Right lung (tissue), 5 donors: ENCODE data around the gene MAP3K9. TPM values are rescaled to one million over a fixed set of nuclear protein-coding genes. Genes with fewer than 3 reads are reported as not detected.
A peak's percentile ranks its signal among the peaks of the same experiment; 100 is the strongest.
"Not testable (repeated sequence)": the region's sequence is repeated elsewhere in the genome, so short reads cannot be mapped to it uniquely, and the experiment has no call there.

Experiments
- DNase-seq, 2 donors: peaks; one replicate each; pipeline ENCODE4 v3.0.0-alpha.2; 2013
- polyA plus RNA-seq, 5 donors: library from polyadenylated mRNA; unstranded; fragments of 120-200 nt; gene quantifications; one replicate each; pipeline versions ENCODE4 v1.2.1 to v1.2.3, GENCODE V29; 2013; ENCODE audit warnings: inconsistent platforms in 1 of 5, low replicate concordance in 1 of 5; ENCODE audit not compliant: insufficient read length in 5 of 5, insufficient read depth in 1 of 5

MAP3K9 gene
- polyA plus RNA-seq, 5 donors, result 3.6 to 5.4 (median 5.2) TPM

DNA sequence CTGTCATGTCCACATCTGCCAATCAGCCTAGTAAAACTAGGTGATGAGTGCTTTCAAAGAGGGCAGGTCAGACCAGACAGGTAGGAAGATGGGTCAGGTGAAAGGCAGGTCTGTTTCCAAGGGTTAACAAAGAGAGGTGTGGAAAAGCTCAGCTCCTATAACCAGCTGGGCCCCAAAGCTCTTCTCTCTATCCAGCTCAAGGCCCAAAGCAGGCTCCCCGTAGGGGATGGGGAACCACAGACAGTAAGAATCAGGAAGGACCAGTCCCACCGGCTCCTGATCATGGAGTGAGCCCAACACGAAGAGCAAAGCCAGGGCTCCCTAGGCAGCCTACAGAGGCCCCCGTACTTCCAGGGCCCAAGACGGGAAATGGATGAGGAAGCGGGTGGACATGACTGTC is 84.4 kb downstream of the MAP3K9 start:
- DNase-seq, result no peak

DNA sequence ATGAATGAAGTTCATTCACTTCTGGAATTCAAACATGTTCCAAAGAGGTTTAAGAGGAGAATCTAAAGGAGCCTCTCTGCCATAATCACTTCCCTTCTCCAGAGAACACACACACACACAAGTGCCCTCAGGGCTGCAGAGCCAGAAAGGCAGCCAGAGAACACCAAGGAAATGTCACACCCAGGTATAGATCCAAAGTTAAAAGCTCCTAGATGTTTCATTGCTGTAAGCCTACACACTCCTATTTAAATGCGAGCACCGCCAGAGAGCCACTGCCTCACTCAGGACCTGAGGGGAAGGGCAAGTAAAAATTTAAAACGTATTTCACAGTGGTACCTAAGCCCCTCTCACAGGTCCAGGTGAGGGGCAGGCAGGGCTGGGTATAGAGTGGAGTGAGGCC is 85.2 kb downstream of the MAP3K9 start:
- DNase-seq, result no peak

DNA sequence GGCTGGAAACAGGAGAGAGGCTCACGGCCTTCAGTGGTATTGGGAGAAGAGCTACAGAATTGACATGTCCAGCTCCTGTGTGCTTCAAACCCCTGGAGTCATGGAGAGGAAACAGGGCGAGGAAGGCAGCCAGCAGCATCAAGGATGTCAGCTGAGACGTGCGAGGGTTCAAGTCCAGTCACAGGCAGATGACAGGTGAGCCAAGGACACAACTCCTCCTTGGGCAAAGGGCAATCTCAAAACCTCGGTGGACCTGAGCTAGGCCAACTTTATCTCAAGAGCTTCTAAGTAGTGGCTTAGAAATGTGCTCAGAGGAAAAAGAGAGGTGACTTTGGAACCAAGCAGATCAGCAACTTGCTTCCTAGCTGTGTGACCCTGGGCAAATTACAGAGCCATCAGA is 86.0 kb downstream of the MAP3K9 start:
- DNase-seq, result no peak

DNA sequence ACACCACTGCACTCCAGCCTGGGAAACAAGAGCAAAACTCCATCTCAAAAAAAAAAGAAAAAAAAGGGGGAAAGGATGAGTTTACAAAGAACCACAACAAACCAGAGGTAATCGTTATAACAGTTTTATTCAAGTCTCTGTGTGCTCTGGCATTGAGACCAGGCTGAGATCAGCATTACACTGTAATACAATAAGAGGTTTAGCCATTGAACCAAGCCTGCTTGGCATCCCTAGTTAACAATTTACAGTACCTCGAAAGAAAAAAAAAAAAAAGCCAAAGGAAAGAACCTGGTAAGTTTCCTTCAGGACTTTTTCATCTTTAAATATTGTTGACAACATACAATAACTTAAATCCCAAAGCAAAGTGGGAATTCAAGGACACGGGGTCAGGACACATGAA is 86.9 kb downstream of the MAP3K9 start:
- no peak for DNase-seq

DNA sequence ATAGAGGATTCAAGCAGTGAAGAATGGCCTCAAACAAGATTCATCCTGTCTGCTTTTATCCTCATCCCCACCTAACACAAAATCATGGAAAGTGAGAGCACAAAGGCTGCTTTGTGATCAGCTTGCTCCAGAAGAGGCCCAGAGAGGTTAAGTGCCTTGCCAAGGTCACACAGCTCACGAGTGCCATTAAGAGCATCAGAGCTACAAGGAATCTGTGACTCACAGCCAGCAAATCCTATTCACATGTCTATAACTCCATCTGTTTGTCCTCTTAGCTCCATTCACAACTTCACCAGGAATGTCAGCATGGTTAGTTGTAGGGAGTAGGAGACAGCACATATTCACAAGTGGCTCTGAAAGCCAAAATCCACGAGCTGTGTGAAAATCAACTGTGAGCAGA is 87.8 kb downstream of the MAP3K9 start:
- DNase-seq, result no peak

DNA sequence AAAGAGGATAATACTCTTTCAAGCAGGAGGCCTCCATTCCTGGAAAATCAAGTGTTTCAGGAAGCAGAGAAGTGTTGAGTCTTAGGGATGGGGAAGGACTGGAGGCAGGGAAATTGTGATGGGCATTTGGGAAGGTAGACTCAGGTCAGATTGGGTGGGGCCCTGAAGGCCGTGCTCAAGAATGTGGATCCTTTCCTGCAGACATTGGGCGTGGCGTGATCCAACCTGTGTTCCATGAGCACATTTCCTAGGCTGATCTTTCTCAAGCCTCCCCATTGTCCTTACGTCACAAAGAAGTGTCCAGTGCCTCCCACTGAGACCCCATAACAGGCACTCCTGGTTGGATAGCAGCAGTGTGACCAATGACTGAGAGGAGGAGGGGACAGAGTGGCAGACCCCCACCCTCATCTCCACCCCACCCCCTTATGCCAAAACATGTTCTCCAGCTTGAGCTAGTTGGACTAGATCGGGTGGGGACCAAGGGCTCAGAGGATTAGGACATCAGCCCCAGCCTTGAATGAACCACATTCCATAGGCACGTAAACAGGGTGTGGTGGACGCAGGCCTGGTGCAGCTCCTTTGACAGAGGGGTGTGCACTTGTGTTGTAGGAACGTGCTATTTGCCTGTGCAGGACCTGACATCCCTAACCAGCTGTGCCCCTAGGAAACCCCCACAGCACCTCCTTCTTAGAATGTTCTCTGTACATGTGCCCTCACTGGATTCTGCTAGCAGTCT is 90.8 kb downstream of the MAP3K9 start:
- no peak for DNase-seq

DNA sequence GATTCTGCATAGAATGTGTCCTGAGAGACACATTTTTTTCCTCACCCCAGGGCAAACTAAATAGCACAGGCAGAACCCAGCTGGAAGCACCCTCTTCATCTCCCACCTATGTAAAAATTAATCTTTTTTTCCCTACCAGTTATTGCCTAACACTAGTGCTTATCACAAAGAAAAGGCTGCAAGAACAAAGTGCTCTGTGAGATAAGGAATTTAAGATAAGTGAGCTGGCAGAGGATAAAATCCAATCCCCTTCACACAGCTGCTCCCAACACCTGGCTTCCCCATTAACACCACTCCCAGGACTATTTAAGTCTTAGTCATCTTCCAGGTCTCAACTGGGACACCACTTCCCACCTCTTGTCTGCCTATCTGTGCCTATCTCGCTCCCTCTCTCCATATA is 92.4 kb downstream of the MAP3K9 start:
- no peak for DNase-seq

DNA sequence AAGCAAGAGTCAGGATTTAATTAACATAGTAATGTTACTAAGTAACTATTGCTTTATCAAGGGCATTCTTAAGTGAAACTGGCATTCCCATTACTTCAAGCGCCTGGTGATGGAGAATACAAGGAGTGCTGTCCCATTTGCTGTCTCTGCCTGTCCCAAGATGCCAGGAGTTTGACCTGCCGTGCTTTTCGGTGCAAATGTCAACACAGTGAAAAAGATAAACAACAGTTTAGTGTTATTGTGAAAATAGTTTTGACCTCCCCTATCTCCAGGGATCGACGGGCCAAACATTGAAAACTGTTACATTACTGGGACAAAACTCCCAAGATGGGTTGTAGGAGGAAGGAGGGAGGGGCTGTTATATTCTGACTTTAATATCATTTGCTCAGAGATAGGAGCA is 92.8 kb downstream of the MAP3K9 start:
- DNase-seq, result no peak

DNA sequence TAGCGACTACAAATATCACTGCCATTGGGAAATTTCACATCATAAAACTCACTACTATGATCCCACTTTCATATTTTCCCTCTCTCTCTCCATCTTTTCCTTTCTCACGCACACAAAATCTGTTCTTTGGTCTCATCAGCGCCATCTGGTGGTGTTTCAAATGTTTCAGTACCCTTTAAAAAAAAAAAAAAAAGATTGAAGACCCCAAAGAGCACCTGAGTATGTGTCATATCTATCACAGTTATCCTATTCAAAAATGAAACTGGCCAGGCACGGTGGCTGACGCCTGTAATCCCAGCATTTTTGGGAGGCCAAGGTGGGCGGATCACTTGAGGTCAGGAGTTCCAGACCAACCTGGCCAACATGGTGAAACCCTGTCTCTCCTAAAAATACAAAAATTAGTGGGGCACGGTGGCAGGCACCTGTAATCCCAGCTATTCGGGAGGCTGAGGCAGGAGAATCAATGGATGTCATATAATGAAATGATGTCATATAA is 95.2 kb downstream of the MAP3K9 start:
- DNase-seq, result peak; percentile 38 to 51

DNA sequence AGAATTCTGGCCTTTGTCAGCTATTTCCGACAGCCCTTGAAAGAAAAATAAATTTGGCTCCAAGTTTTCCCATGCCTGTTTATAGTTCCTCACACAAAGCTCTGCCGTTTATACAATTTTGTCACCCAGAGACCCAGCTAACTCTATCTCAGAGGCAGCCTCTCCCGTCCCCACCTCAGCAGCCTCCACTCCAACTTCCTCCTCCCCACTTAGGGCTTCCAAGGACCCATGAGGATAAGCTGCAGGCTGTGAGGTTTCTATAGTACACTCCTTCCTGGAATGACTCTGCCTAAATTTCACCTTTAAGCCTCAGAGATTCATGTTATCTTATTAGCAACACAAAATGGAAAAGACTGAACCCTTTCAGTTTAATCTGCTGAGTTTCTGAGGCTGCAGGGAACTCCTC is 95.8 kb downstream of the MAP3K9 start:
- no peak for DNase-seq

DNA sequence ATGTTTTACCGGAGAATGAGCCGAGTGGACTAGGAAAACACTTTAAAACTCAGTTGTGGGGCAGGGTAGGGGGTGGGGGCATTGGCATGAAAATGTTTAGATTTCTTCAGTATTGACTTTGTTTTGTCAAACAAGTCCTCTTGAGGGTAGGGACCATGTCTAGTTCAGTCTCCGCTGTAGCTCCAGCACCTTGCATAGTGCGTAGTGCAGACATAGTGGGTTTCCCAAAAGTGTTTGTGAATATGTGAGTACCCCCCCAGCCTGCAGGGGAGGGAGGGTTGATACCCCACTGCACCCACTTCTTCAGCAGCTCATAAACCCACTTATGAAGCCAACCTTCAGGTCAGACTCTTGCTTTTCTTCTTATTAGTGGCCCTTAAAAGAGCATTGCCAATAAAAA is 96.2 kb downstream of the MAP3K9 start:
- DNase-seq, result no peak

DNA sequence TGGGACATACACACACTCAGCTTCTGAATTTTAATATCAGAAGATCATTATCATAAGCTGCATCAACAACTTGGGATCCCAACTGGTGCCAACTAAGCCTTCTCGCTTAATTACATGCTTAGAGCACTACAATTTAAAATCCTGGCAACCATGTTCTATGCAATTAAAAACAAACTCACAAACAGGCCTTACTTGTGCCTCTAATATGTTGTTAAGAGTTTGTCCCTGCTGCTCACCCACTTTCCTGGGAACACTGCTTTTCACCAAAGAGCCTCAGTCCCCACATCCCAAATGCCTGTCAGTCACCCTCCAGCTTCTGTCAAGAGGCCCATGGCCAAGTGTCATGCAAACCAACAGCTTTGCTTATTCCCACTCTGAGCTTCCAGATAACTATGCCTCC is 97.9 kb downstream of the MAP3K9 start:
- no peak for DNase-seq

DNA sequence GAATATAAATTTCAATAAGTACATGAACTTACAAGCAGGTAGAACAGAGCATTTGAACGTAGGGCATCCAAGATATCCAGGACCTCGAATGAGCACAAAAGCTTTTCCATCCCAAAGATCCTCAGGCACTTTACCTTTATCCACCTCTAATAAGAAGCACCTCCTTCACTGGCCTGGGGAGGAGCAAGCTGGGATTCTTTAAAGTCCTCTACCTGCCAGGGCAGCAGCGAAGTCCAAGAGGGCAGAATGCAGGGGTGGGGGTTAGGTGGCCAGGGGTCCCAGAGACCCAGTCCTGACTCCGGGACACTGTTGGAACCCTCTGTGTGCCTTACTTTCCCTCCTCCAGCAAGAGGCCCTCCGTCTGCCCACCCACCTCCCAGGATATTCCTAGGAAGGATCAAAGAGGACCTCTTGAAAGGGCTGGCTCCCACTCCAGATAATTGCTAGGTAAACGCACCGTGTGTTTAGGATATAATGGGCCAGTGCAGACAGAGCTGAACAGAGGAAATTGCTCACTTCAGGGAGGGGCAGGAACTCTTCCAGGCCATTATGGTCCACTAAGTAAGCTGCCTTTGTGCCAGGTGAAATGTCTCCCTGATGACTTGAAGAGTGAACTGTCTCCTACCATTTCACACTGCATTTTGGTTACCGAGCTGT is 99.5 kb downstream of the MAP3K9 start:
- DNase-seq, result no peak

DNA sequence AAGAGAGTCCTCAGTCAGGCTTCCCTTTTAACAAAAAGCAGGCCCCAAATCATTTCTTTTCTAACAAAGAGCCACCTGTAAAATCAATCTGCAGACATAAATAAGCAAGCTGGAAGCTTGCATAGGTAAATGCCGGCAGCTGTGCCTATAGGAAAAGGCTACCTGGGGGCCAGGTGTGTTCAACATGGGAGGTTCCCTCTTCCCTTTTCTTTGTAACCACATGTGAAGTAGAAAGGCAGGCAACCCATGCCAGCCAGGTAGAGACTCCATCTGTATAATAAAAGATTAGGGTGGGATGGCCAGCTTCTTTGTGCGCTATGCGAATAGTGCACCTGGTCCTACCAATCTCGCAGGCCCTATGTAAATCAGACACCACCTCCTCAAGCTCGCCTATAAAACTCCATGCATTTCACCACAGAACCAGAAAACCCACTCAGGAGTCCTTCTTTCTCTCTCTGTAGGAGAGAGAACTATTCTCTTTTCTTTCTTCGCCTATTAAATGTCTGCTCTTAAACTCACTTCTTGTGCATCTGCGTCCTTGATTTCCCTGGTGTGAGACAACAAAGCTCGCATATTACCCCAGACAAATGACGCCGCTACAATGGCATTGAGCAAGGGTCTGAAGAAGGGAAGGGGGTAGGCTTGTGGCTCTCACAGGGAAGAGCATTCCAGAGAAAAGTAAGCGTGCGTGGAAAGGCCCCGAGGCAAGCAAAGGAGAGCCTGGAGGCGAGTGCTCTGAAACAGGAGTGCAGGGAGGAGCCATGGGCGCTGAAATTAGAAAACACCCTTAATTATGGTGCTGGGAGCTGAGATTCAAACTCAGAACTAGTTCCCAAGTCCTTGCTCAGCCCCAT is 100.4 kb downstream of the MAP3K9 start:
- no peak for DNase-seq

DNA sequence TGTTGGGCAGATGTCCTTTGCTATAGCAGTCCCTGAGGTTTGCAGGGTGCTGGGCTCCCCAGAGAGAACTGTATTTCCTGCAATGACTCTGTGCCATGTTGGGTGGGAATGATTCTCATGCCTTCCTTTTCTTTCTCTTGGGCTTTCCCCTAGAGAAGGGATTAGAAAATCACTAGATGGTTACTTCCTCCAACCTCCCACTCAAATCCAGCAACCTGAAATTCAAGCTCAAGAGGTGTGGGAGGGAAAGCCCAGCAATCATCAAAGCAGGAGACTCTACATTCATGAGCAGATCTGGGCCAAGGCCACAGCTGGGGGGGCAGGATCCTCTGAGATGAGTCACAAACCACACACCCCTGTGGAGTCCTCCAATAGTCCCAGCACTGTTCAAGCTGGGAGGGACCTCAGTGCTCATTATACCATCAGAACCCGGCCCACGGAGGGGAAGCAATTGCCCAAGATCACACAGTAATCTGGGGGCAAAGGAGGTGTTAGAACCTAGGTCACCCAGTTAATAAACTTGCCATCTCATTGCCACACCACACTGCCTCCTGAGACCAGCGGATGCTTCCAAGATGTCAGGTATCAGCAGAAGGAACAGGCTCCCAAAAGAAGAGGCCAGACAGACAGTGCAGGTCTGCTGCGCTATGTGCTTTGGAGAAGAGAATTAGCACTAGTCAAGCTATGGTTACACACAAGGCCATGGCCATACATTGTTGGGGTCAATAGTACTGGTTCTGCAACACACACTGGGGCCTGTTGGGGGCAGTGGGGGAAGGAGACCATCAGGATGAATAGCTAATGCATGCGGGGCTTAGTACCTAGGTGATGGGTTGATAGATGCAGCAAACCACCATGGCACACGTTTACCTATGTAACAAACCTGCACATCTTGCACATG is 101.9 kb downstream of the MAP3K9 start:
- no peak for DNase-seq

DNA sequence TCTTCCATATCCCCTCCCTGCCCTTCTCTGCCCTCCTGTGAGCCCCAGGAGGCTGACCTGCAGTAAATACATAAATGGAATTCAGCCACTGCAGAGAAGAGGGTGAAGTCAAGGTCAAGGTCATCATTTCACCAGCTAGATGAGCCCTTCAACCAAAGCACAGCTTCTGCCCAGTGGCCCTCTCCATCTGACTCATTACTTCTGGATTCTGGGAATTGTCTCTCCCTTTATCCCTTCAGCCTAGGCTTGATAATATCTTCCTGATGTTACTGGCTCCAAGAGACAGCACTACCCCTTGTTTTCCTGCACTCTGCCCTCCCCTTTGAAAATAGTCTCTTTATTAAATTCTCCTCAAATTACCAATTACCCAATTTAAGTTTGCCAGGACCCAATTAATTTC is 103.1 kb downstream of the MAP3K9 start:
- no peak for DNase-seq

DNA sequence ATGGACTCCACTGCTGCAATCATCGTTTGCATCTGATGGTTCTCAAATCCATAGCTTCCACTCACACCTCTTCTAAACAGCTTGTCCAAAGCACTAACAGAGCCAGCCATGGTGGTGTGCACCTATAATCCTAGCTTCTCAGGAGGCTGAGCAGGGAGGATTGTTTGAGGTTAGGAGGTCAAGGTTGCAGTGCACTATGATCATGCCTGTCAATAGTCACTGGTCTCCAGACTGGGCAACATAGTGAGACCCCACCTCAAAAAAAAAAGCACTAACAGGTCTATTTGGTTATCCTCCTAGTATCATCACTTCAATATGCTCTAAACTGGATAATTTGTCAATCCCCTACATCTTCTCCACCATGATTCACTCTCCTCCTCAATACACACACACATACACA is 104.4 kb downstream of the MAP3K9 start:
- DNase-seq, result no peak

DNA sequence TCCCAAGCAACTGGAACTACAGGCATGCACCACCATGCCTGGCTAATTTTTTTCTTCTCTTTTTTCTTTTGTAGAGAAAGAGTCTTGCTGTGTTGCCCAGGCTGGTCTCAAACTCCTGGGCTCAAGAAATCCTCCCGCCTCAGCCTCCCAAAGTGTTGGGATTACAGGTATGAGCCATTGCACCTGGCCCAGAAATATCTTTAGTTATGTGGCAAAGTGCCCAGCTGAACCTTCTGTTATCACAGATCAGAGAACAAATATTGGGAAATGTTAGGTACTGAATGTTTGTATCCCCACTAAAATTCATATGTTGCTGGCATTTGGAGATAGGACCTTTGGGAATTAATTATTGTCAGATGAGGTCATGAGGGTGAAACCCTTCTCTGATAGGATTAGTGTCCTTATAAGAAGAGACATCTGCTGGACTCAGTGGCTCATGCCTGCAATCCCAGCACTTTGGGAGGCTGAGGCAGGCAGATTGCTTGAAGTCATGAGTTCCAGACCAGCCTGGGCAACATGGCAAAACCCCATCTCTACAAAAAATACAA is 105.6 kb downstream of the MAP3K9 start:
- DNase-seq, result not testable (repeated sequence)

DNA sequence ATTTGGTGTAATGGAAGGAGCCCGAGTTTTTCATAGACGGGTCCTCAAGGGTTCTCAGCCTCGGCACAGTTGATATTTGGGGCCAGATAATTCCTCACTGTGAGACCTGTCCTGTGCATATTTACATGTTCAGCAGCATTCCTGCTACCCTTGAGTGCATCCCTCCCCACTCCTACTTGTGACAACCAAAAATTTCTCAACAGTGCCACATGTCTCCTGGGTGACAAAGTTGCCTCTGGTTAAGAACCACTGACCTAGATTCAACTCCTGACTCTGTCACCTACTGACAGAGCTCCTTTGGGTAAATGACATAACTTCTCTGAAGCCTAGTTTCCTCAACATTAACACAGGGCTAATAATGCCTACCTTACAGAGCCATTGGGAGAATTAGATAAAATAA is 107.2 kb downstream of the MAP3K9 start:
- DNase-seq, result no peak

DNA sequence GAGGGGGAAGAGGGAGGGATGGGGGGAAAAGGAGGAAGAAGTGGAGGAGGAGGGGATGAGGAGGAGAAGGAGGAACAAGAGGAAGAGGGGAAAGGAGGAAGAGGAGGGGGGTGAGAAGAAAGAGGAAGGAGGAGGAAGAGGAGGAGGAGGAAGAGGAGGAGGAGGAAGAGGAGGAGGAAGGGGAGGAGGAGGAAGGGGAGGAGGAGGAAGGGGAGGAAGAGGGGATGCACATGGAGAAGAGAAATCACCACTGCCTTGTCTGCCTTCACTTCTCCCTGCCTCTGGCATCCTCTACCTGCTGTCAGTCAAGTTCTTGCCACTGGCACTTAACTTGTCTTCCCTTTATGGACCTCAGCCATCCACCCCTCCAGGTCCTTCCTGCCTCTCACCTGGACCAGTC is 107.7 kb downstream of the MAP3K9 start:
- DNase-seq, result no peak

DNA sequence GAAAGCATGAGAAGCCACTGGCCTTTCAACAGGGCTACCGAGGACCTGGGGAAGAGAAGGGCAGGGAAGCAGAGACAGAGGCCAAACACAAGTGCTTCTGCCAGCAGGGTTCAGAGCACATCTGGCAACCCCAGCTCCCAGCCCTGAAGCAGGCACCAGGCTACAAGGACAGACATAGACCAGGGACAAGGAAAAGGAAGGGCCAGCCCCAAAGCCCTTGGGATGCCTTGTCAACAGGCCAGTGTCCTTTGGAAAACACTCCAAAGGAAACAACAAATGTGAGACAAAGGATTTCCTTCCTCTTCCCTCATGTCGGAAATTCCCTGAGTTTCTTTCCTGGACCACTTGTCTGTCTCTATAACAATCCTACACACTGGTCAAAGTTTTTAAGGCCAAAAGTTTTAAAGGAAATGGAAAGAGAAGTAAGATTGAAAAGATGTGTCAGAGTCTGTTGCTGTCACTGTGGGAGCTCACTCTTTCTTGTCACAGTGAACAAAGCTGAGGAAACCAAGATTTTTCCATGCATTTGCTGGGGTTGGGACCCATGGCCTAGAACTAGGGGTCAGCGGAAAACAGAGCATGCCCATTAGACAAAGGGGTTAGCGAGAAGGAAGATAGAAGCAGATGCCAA is 108.2 kb downstream of the MAP3K9 start:
- DNase-seq, result no peak
